HepG2 (cell line): ENCODE measurements around the gene CCDC86. TPM values are rescaled to one million over a fixed set of nuclear protein-coding genes. Genes with fewer than 3 reads are reported as not detected.
A peak's percentile ranks its signal among the peaks of the same experiment; 100 is the strongest.

Source experiments
- ATAC-seq: fragments of 200-7000 bp; cut with Tn5 transposase; 3 replicates; pipeline ENCODE4 v1.9.1; 2020; ENCODE audit warnings: mild to moderate bottlenecking, moderate library complexity
- BruUV-seq: library from RNA; stranded (reverse); fragments of 400-500 nt; replicated peaks from 2 replicates; lab custom pipeline; 2021; lab: Mats Ljungman, UMichigan
- CTCF ChIA-PET: fragments of 300-600 bp; formaldehyde crosslinking; extraction: SDS; loops from one replicate; lab custom pipeline; 2021; ENCODE audit warnings: low total read pairs, inconsistent platforms, low intra/inter-chr PET ratio; lab: Yijun Ruan, JAX
- POLR2A ChIA-PET: fragments of 350-600 bp; sonication (Branson Sonifier 250); formaldehyde crosslinking; loops from one replicate; lab custom pipeline; 2020; ENCODE audit warnings: antibody characterized with exemption, inconsistent platforms; lab: Yijun Ruan, JAX
- DNase-seq: peaks from one replicate; pipeline ENCODE4 v3.0.0-alpha.2; 2015; ENCODE audit warnings: low spot score
- FAIRE-seq: peaks from 3 replicates; lab custom pipeline; 2011; peaks lifted over from hg19 to GRCh38; lab: Jason Lieb, UNC
- H2AFZ ChIP-seq: one replicate; pipeline ENCODE4 v1.6.1; 2011; ENCODE audit warnings: low read length, inconsistent platforms
- H3K27ac ChIP-seq: fragments of 300-600 bp; 3 replicates; pipeline ENCODE4 v1.8.0; 2011; ENCODE audit warnings: mixed run types, mild to moderate bottlenecking, mixed read lengths, low read length, inconsistent platforms; ENCODE audit not compliant: insufficient read depth; ENCODE audit errors: extremely low read length
- H3K27me3 ChIP-seq, 2 experiments: fragments of 200-600 bp in 1 of 2; 2 replicates in 1 of 2; 3 replicates in 1 of 2; pipeline versions ENCODE4 v1.6.0 to v1.8.0; 2011; ENCODE audit warnings: low read length in 2 of 2, mild to moderate bottlenecking in 2 of 2, moderate library complexity in 2 of 2, inconsistent platforms in 1 of 2; ENCODE audit not compliant: insufficient read depth in 2 of 2, control insufficient read depth in 1 of 2
- H3K36me3 ChIP-seq, 2 experiments: fragments of 200-600 bp in 1 of 2; replicated peaks in 1 of 2; 2 replicates in 1 of 2; 3 replicates in 1 of 2; pipeline versions ENCODE4 v1.5.1 to v1.8.0; 2011; ENCODE audit warnings: low read length in 2 of 2, inconsistent platforms in 1 of 2; ENCODE audit not compliant: insufficient read depth in 2 of 2, control insufficient read depth in 1 of 2
- H3K4me1 ChIP-seq: 2 replicates; pipeline ENCODE4 v1.5.1; 2012; ENCODE audit warnings: low read length, inconsistent platforms; ENCODE audit not compliant: insufficient read depth
- H3K4me2 ChIP-seq: 2 replicates; pipeline ENCODE4 v1.6.0; 2011; ENCODE audit warnings: low read depth, low read length, inconsistent platforms
- H3K4me3 ChIP-seq, 3 experiments: fragments of 200-600 bp in 1 of 3; sonication (generic), shearing (Covaris generic) in 1 of 3; replicated peaks in 1 of 3; 2 replicates each; pipeline ENCODE4 v1.5.1; 2011 to 2016; ENCODE audit warnings: low read length in 3 of 3, inconsistent platforms in 2 of 3, low read depth in 2 of 3, mild to moderate bottlenecking in 2 of 3, control low read depth in 1 of 3, mixed read lengths in 1 of 3; ENCODE audit not compliant: insufficient read depth in 1 of 3
- H3K79me2 ChIP-seq: one replicate; pipeline ENCODE4 v1.6.1; 2011; ENCODE audit warnings: low read length, inconsistent platforms; ENCODE audit not compliant: insufficient read depth
- H3K9ac ChIP-seq: 2 replicates; pipeline ENCODE4 v1.6.0; 2011; ENCODE audit warnings: mild to moderate bottlenecking, low read depth, low read length, inconsistent platforms; ENCODE audit not compliant: insufficient read depth
- H3K9me3 ChIP-seq: 2 replicates; pipeline ENCODE4 v1.5.1; 2012; ENCODE audit warnings: mild to moderate bottlenecking, low read length
- H4K20me1 ChIP-seq: 2 replicates; pipeline ENCODE4 v1.6.0; 2011; ENCODE audit warnings: inconsistent platforms, mild to moderate bottlenecking, low read length, moderate library complexity; ENCODE audit not compliant: insufficient read depth
- AKAP8 ChIP-seq: sonication (generic); formaldehyde crosslinking; IDR thresholded peaks from 2 replicates; pipeline ENCODE4 v1.5.1; 2020; ENCODE audit warnings: mild to moderate bottlenecking, missing genetic modification reagents
- ZBTB20 ChIP-seq: sonication (generic); formaldehyde crosslinking; IDR thresholded peaks from 2 replicates; pipeline ENCODE4 v1.8.1; 2023; ENCODE audit warnings: missing genetic modification reagents, low read depth, mild to moderate bottlenecking, borderline replicate concordance
- WGBS: methylation state at CpG from one replicate; pipeline ENCODE4 v1.1.6; 2017; ENCODE audit warnings: low lambda C conversion rate; 5-methylcytosine and 5-hydroxymethylcytosine counted together
- in situ Hi-C: cut with HindIII; loops from 2 replicates; pipeline ENCODE4 v1.10.0; 2017; ENCODE audit warnings: low pct_unique_long_range_greater_than_20kb; ENCODE audit not compliant: extremely low pct_ligation_motif_present
- intact Hi-C: fragments of 100-400 bp; cut with micrococcal nuclease; formaldehyde crosslinking; loops from one replicate; pipeline ENCODE4 v1.10.0; 2022; ENCODE audit not compliant: unreplicated experiment
- polyA plus RNA-seq, 8 experiments: library from polyadenylated mRNA; depleted of rRNA in 3 of 8; stranded (reverse) in 7 of 8; unstranded in 1 of 8; fragments of >200 nt; fragmentation: Illumina TruSeq in 4 of 8; extraction: Trizol in 4 of 8; gene quantifications; 2 replicates each; pipeline versions ENCODE4 v1.2.1 to v1.2.3, GENCODE V29; 2011 to 2016; ENCODE audit warnings: low read depth in 4 of 8, missing spikeins in 1 of 8, mixed read lengths in 1 of 8; ENCODE audit not compliant: insufficient read depth in 1 of 8
- total RNA-seq, 5 experiments: library from RNA; depleted of rRNA; stranded (reverse); fragments of >200 nt; fragmentation: Illumina TruSeq; extraction: Trizol; gene quantifications; 2 replicates each; pipeline ENCODE4 v1.2.3, GENCODE V29; 2016; ENCODE audit warnings: low read depth in 1 of 5
- TF ChIP-seq, protein P1 (sequence below): sonication (generic); formaldehyde crosslinking; IDR thresholded peaks from 2 replicates; pipeline ENCODE4 v1.5.0; 2020; ENCODE audit warnings: mild to moderate bottlenecking, missing genetic modification reagents, borderline replicate concordance
- TF ChIP-seq, protein P2 (sequence below): sonication (generic); formaldehyde crosslinking; IDR thresholded peaks from 2 replicates; pipeline ENCODE4 v1.5.1; 2020; ENCODE audit warnings: mild to moderate bottlenecking, missing genetic modification reagents, moderate library complexity

The CCDC86 gene
- total and polyA plus RNA-seq, 2 of the 13 experiments (the other 11 are each of a cell fraction or from before 2014, with no cell fraction given) = 33.8 to 37.6 TPM

DNA sequence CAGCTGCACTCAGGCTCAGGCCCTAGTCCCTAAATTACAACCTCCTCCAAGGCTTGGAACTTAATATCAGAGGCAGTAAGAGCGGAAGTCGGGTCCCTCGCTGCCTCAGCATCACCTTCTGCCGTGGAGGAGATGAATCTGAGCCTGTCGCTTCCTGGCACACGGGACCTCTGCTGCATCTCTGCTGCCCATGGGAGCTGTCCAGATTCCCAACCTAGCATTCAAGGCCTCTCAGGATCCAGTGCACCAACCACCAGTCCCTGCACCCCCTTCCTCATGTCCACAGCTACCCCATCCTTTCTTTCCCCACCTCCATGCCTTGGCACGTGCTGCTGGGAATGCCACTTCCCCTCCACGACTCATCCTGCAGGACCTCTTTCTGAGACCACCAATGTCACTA lies 16.3 kb downstream of the CCDC86 start (continued):
- TF ChIP-seq, protein P1, sequence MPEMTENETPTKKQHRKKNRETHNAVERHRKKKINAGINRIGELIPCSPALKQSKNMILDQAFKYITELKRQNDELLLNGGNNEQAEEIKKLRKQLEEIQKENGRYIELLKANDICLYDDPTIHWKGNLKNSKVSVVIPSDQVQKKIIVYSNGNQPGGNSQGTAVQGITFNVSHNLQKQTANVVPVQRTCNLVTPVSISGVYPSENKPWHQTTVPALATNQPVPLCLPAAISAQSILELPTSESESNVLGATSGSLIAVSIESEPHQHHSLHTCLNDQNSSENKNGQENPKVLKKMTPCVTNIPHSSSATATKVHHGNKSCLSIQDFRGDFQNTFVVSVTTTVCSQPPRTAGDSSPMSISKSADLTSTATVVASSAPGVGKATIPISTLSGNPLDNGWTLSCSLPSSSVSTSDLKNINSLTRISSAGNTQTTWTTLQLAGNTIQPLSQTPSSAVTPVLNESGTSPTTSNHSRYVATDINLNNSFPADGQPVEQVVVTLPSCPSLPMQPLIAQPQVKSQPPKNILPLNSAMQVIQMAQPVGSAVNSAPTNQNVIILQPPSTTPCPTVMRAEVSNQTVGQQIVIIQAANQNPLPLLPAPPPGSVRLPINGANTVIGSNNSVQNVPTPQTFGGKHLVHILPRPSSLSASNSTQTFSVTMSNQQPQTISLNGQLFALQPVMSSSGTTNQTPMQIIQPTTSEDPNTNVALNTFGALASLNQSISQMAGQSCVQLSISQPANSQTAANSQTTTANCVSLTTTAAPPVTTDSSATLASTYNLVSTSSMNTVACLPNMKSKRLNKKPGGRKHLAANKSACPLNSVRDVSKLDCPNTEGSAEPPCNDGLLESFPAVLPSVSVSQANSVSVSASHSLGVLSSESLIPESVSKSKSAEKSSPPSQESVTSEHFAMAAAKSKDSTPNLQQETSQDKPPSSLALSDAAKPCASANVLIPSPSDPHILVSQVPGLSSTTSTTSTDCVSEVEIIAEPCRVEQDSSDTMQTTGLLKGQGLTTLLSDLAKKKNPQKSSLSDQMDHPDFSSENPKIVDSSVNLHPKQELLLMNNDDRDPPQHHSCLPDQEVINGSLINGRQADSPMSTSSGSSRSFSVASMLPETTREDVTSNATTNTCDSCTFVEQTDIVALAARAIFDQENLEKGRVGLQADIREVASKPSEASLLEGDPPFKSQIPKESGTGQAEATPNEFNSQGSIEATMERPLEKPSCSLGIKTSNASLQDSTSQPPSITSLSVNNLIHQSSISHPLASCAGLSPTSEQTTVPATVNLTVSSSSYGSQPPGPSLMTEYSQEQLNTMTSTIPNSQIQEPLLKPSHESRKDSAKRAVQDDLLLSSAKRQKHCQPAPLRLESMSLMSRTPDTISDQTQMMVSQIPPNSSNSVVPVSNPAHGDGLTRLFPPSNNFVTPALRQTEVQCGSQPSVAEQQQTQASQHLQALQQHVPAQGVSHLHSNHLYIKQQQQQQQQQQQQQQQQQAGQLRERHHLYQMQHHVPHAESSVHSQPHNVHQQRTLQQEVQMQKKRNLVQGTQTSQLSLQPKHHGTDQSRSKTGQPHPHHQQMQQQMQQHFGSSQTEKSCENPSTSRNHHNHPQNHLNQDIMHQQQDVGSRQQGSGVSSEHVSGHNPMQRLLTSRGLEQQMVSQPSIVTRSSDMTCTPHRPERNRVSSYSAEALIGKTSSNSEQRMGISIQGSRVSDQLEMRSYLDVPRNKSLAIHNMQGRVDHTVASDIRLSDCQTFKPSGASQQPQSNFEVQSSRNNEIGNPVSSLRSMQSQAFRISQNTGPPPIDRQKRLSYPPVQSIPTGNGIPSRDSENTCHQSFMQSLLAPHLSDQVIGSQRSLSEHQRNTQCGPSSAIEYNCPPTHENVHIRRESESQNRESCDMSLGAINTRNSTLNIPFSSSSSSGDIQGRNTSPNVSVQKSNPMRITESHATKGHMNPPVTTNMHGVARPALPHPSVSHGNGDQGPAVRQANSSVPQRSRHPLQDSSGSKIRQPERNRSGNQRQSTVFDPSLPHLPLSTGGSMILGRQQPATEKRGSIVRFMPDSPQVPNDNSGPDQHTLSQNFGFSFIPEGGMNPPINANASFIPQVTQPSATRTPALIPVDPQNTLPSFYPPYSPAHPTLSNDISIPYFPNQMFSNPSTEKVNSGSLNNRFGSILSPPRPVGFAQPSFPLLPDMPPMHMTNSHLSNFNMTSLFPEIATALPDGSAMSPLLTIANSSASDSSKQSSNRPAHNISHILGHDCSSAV (CRISPR knock-in tag) = no peak

DNA sequence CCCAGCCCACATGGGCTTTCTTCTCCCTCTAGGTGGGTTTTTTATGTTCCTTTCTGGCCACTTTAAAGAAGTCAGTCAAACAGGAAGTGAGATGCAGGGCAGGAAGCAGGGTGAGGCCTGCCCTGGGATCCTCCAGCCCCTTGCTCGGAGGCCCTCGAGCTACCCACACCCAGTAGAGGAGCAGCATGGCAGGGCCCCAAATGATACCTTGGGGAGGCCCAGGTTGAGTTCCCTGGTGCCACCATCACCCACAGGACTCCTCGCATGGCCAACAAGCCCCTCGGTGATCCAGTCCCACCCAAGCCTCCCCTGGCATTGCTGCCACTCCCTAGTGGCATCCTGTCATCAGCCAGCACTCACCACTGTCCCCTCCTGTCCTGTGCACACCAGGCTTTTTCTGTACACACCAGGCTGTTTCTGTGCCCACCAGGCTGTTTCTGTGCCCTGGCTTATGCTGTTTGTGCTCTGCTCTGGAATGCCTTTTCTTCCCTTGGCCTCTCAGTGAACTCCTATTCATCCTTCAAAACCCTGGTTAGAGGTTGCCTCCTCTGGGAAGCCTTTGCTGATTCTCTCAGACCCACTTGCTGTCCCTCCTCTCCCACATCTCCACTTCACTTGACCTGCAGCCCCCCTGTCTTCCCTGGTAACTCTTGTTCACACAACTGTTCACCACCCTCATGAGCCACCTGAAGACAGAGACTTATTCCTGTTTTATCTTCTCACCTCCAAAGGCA lies 17.0 kb downstream of the CCDC86 start:
- ATAC-seq = no peak
- intact Hi-C loops = no loop called here

More for the DNA sequence above, 17.0 kb downstream of the CCDC86 start:
- FAIRE-seq = no peak
- peaks cover 0 to 3% of the 10 kb centered on the region in 2 experiments; a peak in 1 of 5 replicates for H3K27me3 ChIP-seq
- POLR2A ChIA-PET = no interaction called here
- BruUV-seq = no TSS peak
- DNase-seq = no peak
- CTCF ChIA-PET = no interaction called here
- H3K27ac ChIP-seq = no peak overlapping the region
- no peaks in the 10 kb centered on the region for H3K36me3 ChIP-seq
- H2AFZ ChIP-seq = no peak overlapping the region
- H3K9ac ChIP-seq = no peak overlapping the region
- no peak overlapping the region for H3K4me3 ChIP-seq
- in situ Hi-C loops = no loop called here
- peaks cover 64% of the 10 kb centered on the region for H3K4me1 ChIP-seq
- H3K9me3 ChIP-seq = no peaks in the 10 kb centered on the region
- no peaks in the 10 kb centered on the region for H4K20me1 ChIP-seq
- 100% methylated on average over 2 of the region's 4 CpGs for WGBS
- no peak for TF ChIP-seq AKAP8
- TF ChIP-seq, protein P2, sequence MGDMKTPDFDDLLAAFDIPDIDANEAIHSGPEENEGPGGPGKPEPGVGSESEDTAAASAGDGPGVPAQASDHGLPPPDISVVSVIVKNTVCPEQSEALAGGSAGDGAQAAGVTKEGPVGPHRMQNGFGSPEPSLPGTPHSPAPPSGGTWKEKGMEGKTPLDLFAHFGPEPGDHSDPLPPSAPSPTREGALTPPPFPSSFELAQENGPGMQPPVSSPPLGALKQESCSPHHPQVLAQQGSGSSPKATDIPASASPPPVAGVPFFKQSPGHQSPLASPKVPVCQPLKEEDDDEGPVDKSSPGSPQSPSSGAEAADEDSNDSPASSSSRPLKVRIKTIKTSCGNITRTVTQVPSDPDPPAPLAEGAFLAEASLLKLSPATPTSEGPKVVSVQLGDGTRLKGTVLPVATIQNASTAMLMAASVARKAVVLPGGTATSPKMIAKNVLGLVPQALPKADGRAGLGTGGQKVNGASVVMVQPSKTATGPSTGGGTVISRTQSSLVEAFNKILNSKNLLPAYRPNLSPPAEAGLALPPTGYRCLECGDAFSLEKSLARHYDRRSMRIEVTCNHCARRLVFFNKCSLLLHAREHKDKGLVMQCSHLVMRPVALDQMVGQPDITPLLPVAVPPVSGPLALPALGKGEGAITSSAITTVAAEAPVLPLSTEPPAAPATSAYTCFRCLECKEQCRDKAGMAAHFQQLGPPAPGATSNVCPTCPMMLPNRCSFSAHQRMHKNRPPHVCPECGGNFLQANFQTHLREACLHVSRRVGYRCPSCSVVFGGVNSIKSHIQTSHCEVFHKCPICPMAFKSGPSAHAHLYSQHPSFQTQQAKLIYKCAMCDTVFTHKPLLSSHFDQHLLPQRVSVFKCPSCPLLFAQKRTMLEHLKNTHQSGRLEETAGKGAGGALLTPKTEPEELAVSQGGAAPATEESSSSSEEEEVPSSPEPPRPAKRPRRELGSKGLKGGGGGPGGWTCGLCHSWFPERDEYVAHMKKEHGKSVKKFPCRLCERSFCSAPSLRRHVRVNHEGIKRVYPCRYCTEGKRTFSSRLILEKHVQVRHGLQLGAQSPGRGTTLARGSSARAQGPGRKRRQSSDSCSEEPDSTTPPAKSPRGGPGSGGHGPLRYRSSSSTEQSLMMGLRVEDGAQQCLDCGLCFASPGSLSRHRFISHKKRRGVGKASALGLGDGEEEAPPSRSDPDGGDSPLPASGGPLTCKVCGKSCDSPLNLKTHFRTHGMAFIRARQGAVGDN (CRISPR knock-in tag) = peak; percentile 15; the same call in 1 of the 2 replicates
- no peak for TF ChIP-seq ZBTB20 (CRISPR knock-in tag)
- H3K79me2 ChIP-seq = no peaks in the 10 kb centered on the region
- H3K4me2 ChIP-seq = no peak overlapping the region; the same call in 1 of the 2 replicates
